ENCODE measurements around the gene CCDC150. TPM values are rescaled to one million over a fixed set of nuclear protein-coding genes. Genes with fewer than 3 reads are reported as not detected.

CCDC150 gene
- total RNA-seq, 4 donors from 2014 or later = 2.4 to 10.1 (median 4.9) TPM

DNA sequence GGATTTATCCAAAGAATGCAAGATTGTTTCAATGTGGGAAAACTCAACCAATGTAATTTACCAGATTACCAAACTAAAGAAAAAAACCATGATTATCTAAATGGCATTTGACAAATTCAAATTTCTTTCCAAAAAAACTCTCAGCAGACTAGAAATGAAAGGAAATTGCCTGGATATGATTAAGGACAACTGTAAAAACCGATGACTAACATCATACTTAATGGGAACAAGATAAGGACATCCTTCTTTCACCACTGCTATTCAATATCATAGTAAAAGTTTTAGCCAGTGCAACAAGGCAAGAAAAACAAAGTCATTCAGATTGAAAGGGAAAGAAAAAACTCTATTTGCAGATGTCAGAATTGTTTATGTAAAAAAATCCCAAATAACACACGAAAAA, 4.4 kb upstream of the CCDC150 start:
- WGBS, 2 donors = 59 to 74% methylated on average over 2 of the region's 2 CpGs
- Histone ChIP-seq H3K36me3 (no peaks in the 10 kb centered on the region), H3K27ac (no peak overlapping the region), H3K4me3 (no peak overlapping the region), H3K27me3 (no peaks in the 10 kb centered on the region), H3K9me3 (peaks cover 0 to 4% (median 0%) of the 10 kb centered on the region in 3 donors), H3K4me1 (peaks cover 0 to 11% (median 9%) of the 10 kb centered on the region in 3 donors)
- intact Hi-C loops (cut with DNase I) = no loop called here
- no peak for DNase-seq
- TF ChIP-seq, protein P1, sequence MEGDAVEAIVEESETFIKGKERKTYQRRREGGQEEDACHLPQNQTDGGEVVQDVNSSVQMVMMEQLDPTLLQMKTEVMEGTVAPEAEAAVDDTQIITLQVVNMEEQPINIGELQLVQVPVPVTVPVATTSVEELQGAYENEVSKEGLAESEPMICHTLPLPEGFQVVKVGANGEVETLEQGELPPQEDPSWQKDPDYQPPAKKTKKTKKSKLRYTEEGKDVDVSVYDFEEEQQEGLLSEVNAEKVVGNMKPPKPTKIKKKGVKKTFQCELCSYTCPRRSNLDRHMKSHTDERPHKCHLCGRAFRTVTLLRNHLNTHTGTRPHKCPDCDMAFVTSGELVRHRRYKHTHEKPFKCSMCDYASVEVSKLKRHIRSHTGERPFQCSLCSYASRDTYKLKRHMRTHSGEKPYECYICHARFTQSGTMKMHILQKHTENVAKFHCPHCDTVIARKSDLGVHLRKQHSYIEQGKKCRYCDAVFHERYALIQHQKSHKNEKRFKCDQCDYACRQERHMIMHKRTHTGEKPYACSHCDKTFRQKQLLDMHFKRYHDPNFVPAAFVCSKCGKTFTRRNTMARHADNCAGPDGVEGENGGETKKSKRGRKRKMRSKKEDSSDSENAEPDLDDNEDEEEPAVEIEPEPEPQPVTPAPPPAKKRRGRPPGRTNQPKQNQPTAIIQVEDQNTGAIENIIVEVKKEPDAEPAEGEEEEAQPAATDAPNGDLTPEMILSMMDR (IDR thresholded peaks at IDR 0.05) = no peak
- no peak for TF ChIP-seq POLR2A (IDR thresholded peaks at IDR 0.05)

DNA sequence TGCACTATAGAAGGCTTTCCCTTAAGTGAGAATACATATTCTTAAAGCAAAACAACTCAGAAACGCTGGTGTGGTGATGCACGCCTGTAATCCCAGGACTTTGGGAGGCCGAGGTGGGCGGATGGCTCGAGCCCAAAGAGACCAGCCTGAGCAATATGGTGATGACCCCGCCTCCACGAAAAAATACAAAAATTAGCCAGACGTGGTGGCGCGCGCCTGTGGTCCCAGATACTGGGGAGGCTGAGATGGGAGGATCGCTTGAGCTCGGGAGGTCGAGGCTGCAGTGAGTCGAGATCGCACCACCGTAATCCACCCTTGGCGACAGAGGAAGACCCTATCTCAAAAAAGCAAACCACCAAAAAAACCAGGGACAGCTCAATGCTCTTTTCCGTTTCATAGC, 750 bp upstream of the CCDC150 start:
- Histone ChIP-seq H3K4me3 (peak overlapping the region in 3 of 4 donors; percentile 59 to 83 (median 62)), H3K4me1 (peaks cover 0 to 15% (median 14%) of the 10 kb centered on the region in 3 donors), H3K36me3 (no peaks in the 10 kb centered on the region), H3K9me3 (no peaks in the 10 kb centered on the region), H3K27me3 (no peaks in the 10 kb centered on the region), H3K27ac (no peak overlapping the region)
- DNase-seq = no peak
- TF ChIP-seq, protein P1 (IDR thresholded peaks at IDR 0.05) = no peak
- TF ChIP-seq POLR2A (IDR thresholded peaks at IDR 0.05) = no peak
- WGBS, 2 donors = 89 to 90% methylated on average over 19 of the region's 19 CpGs
- intact Hi-C loops (cut with DNase I) = no loop called here

DNA sequence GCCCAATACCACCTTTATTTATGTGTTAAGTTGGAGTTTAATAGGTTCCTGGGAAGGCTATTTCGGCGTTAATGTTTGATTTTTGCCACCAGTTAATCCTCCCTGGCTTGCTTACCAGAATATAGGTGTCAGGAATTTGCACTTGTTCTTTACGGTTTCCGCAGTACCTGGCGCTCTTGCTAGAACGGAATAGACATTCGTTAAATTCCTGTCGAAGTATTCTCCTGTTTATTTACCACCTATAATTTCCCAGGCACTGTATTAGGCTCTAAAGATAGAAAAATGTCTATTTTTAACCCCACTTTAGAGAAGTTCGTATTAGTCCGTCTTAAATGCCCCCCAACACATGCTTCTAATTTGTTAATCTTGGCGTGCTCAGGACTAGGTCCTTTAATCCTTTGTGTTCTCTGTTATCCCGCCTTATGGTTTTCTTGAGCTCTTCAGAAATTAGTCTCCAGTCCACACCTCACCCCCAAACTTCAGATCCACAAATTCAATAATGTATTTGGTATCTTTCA, 575 bp downstream of the CCDC150 start:
- 9 to 11% methylated on average over 12 of the region's 12 CpGs for WGBS, 2 donors
- H3K9me3 ChIP-seq = no peaks in the 10 kb centered on the region
- TF ChIP-seq POLR2A (IDR thresholded peaks at IDR 0.05) = no peak
- TF ChIP-seq, protein P1 (IDR thresholded peaks at IDR 0.05) = no peak
- no peaks in the 10 kb centered on the region for H3K36me3 ChIP-seq
- H3K27me3 ChIP-seq = no peaks in the 10 kb centered on the region
- H3K4me3 ChIP-seq = peak overlapping the region; percentile 38 to 83 (median 60)
- H3K27ac ChIP-seq = peak overlapping the region; percentile 51 to 66 (median 60)
- no peak for DNase-seq
- peaks cover 0 to 15% (median 14%) of the 10 kb centered on the region in 3 donors for H3K4me1 ChIP-seq
- intact Hi-C loops (cut with DNase I) = no loop called here

DNA sequence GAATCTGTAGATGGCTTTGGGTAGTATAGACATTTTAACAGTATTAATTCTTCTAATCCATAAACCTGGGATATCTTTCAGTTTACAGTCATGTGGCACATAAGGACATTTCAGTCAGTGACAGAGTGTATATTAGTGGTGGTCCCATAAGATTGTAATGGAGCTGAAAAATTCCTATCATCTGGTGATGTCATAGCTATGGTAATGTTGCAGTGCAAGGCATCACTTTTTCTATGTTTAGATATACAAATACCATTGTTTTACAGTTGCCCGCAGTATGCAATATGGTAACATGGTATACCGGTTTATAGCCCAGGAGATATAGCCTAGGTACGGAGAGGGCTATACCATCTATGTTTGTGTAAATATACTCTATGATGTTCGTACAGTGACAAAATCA, 9.7 kb downstream of the CCDC150 start:
- Histone ChIP-seq H3K36me3 (no peaks in the 10 kb centered on the region), H3K9me3 (peaks cover 0 to 35% (median 19%) of the 10 kb centered on the region in 3 donors), H3K27ac (no peak overlapping the region), H3K27me3 (no peaks in the 10 kb centered on the region), H3K4me3 (no peak overlapping the region), H3K4me1 (no peaks in the 10 kb centered on the region)
- intact Hi-C loops (cut with DNase I) = no loop called here
- no peak for TF ChIP-seq POLR2A (IDR thresholded peaks at IDR 0.05)
- 93 to 98% methylated on average over 4 of the region's 4 CpGs for WGBS, 2 donors
- no peak for DNase-seq

DNA sequence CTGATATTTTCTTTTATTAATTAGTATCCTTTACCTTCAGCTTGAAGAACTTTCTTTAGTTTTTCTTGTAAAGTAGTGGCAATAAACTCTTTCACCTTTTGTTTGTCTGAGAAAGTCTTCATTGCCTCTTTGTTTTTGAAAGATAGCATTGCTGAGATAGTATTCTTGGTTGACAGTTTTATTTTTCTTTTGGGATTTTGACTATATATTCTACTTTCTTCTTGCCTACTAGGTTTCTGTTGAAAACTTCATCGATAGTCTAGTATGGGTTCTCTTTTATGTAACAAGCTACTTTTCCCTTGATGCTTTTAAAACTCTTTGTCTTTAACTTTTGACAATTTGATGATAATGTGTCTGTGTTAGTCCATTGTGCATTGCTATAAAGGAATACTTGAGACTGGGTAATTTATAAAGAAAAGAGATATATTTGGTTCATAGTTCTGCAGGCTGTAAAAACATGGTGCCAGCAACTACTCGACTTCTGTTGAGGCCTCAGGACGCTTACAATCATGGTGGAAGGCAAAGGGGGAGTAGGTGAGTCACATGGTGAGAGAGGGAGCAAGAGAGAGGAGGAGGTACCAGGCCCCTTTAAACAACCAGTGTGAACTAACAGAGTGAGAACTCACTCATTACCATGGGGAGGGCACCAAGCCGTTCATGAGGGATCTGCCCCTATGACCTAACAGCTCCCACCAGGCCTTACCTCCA, 12.0 kb downstream of the CCDC150 start:
- no peak overlapping the region for H3K27ac ChIP-seq
- no peak for TF ChIP-seq POLR2A (IDR thresholded peaks at IDR 0.05)
- TF ChIP-seq, protein P1 (IDR thresholded peaks at IDR 0.05) = no peak
- intact Hi-C loops (cut with DNase I) = no loop called here
- peaks cover 0 to 35% (median 19%) of the 10 kb centered on the region in 3 donors for H3K9me3 ChIP-seq
- 70 to 77% methylated on average over 4 of the region's 4 CpGs for WGBS, 2 donors
- H3K4me3 ChIP-seq = no peak overlapping the region
- H3K4me1 ChIP-seq = no peaks in the 10 kb centered on the region
- no peak for DNase-seq
- no peaks in the 10 kb centered on the region for H3K27me3 ChIP-seq
- no peaks in the 10 kb centered on the region for H3K36me3 ChIP-seq
